K562 (cell line): ENCODE results near the gene GPC2. TPM values are rescaled to one million over a fixed set of nuclear protein-coding genes. Genes with fewer than 3 reads are reported as not detected.

Experiments used
- CHD1 ChIP-seq: fragments of 200-600 bp; sonication (generic); IDR thresholded peaks from one replicate; pipeline ENCODE4 v1.6.1; 2012; ENCODE audit warnings: mild to moderate bottlenecking, moderate library complexity, low read length, inconsistent platforms
- EP400 ChIP-seq: fragments of 450-650 bp; IDR thresholded peaks from 2 replicates; pipeline ENCODE4 v1.6.1; 2017; ENCODE audit warnings: antibody characterized with exemption, mild to moderate bottlenecking, moderate library complexity
- GATA2 ChIP-seq: sonication (generic); formaldehyde crosslinking; IDR thresholded peaks from 2 replicates; pipeline ENCODE4 v1.4.0; 2020; ENCODE audit warnings: mild to moderate bottlenecking, missing genetic modification reagents
- JUND ChIP-seq, 2 experiments: IDR thresholded peaks; 2 replicates in 1 of 2; 3 replicates in 1 of 2; pipeline ENCODE4 v1.6.1; 2011; ENCODE audit warnings: borderline replicate concordance in 2 of 2, low read depth in 2 of 2, low read length in 2 of 2, improper control_type of control experiment in 1 of 2, missing biosample characterization in 1 of 2, missing genetic modification characterization in 1 of 2, missing genetic modification reagents in 1 of 2
- L3MBTL2 ChIP-seq: fragments of 450-650 bp; IDR thresholded peaks from 2 replicates; pipeline ENCODE4 v1.6.1; 2016; ENCODE audit warnings: mild to moderate bottlenecking, moderate library complexity
- MED1 ChIP-seq: sonication (generic); formaldehyde crosslinking; IDR thresholded peaks from 2 replicates; pipeline ENCODE4 v1.8.1; 2023; ENCODE audit warnings: missing genetic modification reagents, borderline replicate concordance
- POLR2H ChIP-seq: IDR thresholded peaks from 2 replicates; pipeline ENCODE4 v1.6.1; 2016; ENCODE audit warnings: missing genetic modification characterization, low read depth, mild to moderate bottlenecking, control low read depth, missing compliant biosample characterization, moderate library complexity
- SMARCA4 ChIP-seq: fragments of 450-650 bp; IDR thresholded peaks from 2 replicates; pipeline ENCODE4 v1.6.1; 2016
- SPI1 ChIP-seq: IDR thresholded peaks from 2 replicates; pipeline ENCODE4 v1.6.1; 2011; ENCODE audit warnings: low read depth, low read length, control low read depth, borderline replicate concordance
- ZFP1 ChIP-seq: fragments of 450-650 bp; formaldehyde crosslinking; IDR thresholded peaks from 2 replicates; pipeline ENCODE4 v1.4.0; 2020; ENCODE audit warnings: mild to moderate bottlenecking, mixed read lengths
- ZNF696 ChIP-seq: fragments of 250-450 bp; sonication (Bioruptor Pico); conservative IDR thresholded peaks from 2 replicates; pipeline ENCODE4 v1.4.0; 2020; ENCODE audit warnings: mild to moderate bottlenecking, moderate library complexity
- ZNF76 ChIP-seq: fragments of 250-450 bp; sonication (Bioruptor Pico); IDR thresholded peaks from 2 replicates; pipeline ENCODE4 v1.4.0; 2020; ENCODE audit warnings: mild to moderate bottlenecking, moderate library complexity, borderline replicate concordance
- polyA plus RNA-seq, 8 experiments: library from polyadenylated mRNA; depleted of rRNA in 4 of 8; stranded (reverse) in 5 of 8; unstranded in 3 of 8; fragments of >200 nt; fragmentation: Nextera tagmentation in 2 of 8; fragmentation: Illumina TruSeq in 1 of 8; extraction: Ambion mirVana in 2 of 8; extraction: Trizol in 1 of 8; gene quantifications; 2 replicates each; pipeline versions ENCODE4 v1.2.1 to v1.2.3, GENCODE V29; 2011 to 2014; ENCODE audit warnings: inconsistent platforms in 1 of 8, missing spikeins in 1 of 8
- total RNA-seq, 7 experiments: library from RNA; depleted of rRNA in 6 of 7; stranded (reverse); fragments of >200 nt in 6 of 7; fragmentation: Illumina TruSeq in 2 of 7; extraction: Trizol in 2 of 7; gene quantifications; 2 replicates each; pipeline versions ENCODE4 v1.2.1 to v1.2.3, GENCODE V29; 2011 to 2021; ENCODE audit warnings: low replicate concordance in 1 of 7
- TF ChIP-seq, protein P1 (sequence below): fragments of 450-650 bp; conservative IDR thresholded peaks from 2 replicates; pipeline ENCODE4 v1.6.1; 2016; ENCODE audit warnings: missing genetic modification characterization, low read depth, mild to moderate bottlenecking, control low read depth, missing compliant biosample characterization
- TF ChIP-seq, protein P2 (sequence below): fragments of 450-650 bp; formaldehyde crosslinking; IDR thresholded peaks from 2 replicates; pipeline ENCODE4 v1.4.0; 2020; ENCODE audit warnings: mild to moderate bottlenecking, moderate library complexity
- TF ChIP-seq, protein P3 (sequence below): fragments of 450-650 bp; IDR thresholded peaks from 2 replicates; pipeline ENCODE4 v1.6.1; 2016; ENCODE audit warnings: missing biosample characterization, missing genetic modification characterization
- TF ChIP-seq, protein P4 (sequence below): IDR thresholded peaks from 2 replicates; pipeline ENCODE4 v1.6.1; 2016; ENCODE audit warnings: missing genetic modification characterization, missing compliant biosample characterization
- TF ChIP-seq, protein P5 (sequence below): sonication (generic); formaldehyde crosslinking; IDR thresholded peaks from 2 replicates; pipeline ENCODE4 v1.8.0; 2022; ENCODE audit warnings: mild to moderate bottlenecking, missing genetic modification reagents

Gene GPC2
- total and polyA plus RNA-seq, 9 of the 15 experiments (the other 6 are each of a cell fraction or from before 2014, with no cell fraction given) = 0.06 to 7.7 (median 1.4) TPM; not detected in 1

DNA sequence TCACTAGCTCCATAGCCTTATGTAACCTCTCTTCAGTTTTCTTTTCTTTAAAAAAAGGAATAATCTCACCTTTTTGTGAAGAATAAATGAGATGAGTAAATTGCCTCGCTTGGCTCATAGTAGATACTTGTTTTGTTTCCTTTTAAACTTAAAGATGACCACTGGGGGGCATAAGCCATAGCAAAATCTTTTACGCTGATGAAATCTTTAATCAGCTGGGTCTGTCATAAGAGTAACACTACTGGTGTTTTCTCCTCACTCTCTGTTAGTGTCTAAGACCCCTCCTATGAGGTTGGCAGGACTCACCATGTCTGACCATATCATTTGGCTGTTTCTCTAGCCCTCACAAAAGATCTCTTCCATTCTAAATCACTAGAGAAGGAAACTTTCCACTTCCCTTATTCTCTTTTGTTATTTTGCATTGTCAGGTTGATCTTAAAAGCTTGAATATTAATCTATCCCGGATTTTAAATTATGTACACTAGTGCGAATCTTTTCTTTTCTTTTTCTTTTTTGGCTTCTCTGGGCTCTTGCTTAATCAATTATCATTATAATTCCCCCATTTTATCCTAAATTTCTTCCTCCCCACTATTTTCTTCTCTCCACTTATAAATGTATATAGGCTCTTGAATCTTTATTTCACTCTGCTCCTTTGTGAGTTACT, 13.0 kb upstream of the GPC2 start (continued):
- peak; percentile 25; the same call in 1 of the 2 replicates for TF ChIP-seq GATA2 (CRISPR knock-in tag)
- TF ChIP-seq, protein P1, sequence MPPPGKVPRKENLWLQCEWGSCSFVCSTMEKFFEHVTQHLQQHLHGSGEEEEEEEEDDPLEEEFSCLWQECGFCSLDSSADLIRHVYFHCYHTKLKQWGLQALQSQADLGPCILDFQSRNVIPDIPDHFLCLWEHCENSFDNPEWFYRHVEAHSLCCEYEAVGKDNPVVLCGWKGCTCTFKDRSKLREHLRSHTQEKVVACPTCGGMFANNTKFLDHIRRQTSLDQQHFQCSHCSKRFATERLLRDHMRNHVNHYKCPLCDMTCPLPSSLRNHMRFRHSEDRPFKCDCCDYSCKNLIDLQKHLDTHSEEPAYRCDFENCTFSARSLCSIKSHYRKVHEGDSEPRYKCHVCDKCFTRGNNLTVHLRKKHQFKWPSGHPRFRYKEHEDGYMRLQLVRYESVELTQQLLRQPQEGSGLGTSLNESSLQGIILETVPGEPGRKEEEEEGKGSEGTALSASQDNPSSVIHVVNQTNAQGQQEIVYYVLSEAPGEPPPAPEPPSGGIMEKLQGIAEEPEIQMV (tag) = 0 out of 2 replicates have a peak, but pooled peaks have one; percentile 3
- TF ChIP-seq ZNF696 (CRISPR knock-in tag) = 0 out of 2 replicates have a peak, but pooled peaks have one; percentile 29
- TF ChIP-seq, protein P2, sequence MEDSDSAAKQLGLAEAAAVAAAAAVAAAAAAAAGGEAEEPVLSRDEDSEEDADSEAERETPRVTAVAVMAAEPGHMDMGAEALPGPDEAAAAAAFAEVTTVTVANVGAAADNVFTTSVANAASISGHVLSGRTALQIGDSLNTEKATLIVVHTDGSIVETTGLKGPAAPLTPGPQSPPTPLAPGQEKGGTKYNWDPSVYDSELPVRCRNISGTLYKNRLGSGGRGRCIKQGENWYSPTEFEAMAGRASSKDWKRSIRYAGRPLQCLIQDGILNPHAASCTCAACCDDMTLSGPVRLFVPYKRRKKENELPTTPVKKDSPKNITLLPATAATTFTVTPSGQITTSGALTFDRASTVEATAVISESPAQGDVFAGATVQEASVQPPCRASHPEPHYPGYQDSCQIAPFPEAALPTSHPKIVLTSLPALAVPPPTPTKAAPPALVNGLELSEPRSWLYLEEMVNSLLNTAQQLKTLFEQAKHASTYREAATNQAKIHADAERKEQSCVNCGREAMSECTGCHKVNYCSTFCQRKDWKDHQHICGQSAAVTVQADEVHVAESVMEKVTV (CRISPR knock-in tag) = peak; percentile 68
- peak; percentile 55; the same call in 1 of the 2 replicates for TF ChIP-seq L3MBTL2
- no peak for TF ChIP-seq MED1
- peak; percentile 43; the same call in 1 of the 2 replicates for TF ChIP-seq SPI1
- TF ChIP-seq ZNF76 = 0 out of 2 replicates have a peak, but pooled peaks have one; percentile 45
- TF ChIP-seq, protein P3, sequence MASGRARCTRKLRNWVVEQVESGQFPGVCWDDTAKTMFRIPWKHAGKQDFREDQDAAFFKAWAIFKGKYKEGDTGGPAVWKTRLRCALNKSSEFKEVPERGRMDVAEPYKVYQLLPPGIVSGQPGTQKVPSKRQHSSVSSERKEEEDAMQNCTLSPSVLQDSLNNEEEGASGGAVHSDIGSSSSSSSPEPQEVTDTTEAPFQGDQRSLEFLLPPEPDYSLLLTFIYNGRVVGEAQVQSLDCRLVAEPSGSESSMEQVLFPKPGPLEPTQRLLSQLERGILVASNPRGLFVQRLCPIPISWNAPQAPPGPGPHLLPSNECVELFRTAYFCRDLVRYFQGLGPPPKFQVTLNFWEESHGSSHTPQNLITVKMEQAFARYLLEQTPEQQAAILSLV = peak; percentile 41; the same call in 1 of the 2 replicates
- peak; percentile 68; the same call in 1 of the 2 replicates for TF ChIP-seq JUND (IDR thresholded peaks at IDR 0.05; ENCODE audit: borderline replicate concordance, low read depth, low read length)
- TF ChIP-seq JUND (tag; IDR thresholded peaks at IDR 0.05; ENCODE audit: borderline replicate concordance, low read depth, low read length) = peak; percentile 44; the same call in 1 of the 3 replicates
- TF ChIP-seq, protein P4, sequence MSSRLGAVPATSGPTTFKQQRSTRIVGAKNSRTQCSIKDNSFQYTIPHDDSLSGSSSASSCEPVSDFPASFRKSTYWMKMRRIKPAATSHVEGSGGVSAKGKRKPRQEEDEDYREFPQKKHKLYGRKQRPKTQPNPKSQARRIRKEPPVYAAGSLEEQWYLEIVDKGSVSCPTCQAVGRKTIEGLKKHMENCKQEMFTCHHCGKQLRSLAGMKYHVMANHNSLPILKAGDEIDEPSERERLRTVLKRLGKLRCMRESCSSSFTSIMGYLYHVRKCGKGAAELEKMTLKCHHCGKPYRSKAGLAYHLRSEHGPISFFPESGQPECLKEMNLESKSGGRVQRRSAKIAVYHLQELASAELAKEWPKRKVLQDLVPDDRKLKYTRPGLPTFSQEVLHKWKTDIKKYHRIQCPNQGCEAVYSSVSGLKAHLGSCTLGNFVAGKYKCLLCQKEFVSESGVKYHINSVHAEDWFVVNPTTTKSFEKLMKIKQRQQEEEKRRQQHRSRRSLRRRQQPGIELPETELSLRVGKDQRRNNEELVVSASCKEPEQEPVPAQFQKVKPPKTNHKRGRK = peak; percentile 79
- peak; percentile 51; the same call in 1 of the 2 replicates for TF ChIP-seq SMARCA4
- 0 out of 2 replicates have a peak, but pooled peaks have one; percentile 13 for TF ChIP-seq ZFP1 (CRISPR knock-in tag)
- peak; percentile 51 for TF ChIP-seq POLR2H (tag)
- peak; percentile 67 for TF ChIP-seq EP400
- no peak for TF ChIP-seq CHD1
- TF ChIP-seq, protein P5, sequence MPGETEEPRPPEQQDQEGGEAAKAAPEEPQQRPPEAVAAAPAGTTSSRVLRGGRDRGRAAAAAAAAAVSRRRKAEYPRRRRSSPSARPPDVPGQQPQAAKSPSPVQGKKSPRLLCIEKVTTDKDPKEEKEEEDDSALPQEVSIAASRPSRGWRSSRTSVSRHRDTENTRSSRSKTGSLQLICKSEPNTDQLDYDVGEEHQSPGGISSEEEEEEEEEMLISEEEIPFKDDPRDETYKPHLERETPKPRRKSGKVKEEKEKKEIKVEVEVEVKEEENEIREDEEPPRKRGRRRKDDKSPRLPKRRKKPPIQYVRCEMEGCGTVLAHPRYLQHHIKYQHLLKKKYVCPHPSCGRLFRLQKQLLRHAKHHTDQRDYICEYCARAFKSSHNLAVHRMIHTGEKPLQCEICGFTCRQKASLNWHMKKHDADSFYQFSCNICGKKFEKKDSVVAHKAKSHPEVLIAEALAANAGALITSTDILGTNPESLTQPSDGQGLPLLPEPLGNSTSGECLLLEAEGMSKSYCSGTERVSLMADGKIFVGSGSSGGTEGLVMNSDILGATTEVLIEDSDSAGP = no peak
